ENCODE measurements around the gene BANF1.

DNA sequence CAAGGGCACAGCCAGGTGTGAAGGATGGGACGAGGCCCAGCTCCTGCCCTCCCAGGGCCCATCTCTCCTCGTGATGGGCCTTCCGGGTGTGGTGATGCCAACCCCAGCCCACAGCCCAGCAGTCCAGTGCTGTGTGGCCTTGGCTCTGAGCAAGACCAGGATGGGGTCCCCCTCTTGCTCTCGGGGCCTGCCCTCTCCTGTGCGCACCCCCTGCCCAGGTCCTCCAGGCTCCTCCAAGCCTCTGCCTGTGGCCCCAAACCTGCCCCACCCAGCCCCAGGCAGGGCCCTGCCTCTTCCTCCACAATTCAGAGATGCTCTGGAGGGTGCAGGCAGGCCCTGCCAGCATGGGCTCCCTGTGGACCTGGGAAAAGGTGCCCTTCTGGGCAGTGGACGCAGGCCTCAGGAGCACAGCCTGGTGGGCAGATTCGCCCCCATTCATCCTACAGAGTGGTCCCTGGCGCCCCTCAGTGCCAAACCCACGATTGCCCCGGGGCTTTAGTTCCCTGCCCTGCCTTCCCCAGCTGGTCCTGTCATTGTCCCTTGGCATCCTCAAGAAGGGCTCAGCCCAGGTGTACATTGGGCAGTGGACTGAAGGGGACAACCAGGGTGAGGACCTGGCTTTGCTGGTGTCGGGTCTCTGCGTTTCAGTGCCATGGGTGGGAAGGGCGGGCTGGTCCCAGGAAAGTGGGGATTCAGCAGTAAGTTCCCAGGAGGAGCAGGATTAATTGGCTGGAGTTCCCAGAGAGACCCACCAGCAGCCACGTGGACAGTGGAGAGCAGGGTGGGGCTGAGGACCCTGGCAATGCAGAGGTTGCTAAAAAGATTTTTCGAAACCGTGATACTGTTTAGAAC lies 20.1 kb upstream of the BANF1 start:
- TF ChIP-seq, protein P1, sequence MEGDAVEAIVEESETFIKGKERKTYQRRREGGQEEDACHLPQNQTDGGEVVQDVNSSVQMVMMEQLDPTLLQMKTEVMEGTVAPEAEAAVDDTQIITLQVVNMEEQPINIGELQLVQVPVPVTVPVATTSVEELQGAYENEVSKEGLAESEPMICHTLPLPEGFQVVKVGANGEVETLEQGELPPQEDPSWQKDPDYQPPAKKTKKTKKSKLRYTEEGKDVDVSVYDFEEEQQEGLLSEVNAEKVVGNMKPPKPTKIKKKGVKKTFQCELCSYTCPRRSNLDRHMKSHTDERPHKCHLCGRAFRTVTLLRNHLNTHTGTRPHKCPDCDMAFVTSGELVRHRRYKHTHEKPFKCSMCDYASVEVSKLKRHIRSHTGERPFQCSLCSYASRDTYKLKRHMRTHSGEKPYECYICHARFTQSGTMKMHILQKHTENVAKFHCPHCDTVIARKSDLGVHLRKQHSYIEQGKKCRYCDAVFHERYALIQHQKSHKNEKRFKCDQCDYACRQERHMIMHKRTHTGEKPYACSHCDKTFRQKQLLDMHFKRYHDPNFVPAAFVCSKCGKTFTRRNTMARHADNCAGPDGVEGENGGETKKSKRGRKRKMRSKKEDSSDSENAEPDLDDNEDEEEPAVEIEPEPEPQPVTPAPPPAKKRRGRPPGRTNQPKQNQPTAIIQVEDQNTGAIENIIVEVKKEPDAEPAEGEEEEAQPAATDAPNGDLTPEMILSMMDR (IDR thresholded peaks at IDR 0.05): no peak
- TF ChIP-seq POLR2A (IDR thresholded peaks at IDR 0.05): no peak

All from uterus (tissue), 2 donors.